Effector memory CD8-positive, alpha-beta T cell (primary cell): ENCODE data around the gene SH2D2A.
A peak's percentile ranks its signal among the peaks of the same experiment; 100 is the strongest.
"Not testable (repeated sequence)": the region's sequence is repeated elsewhere in the genome, so short reads cannot be mapped to it uniquely, and the experiment has no call there.

Experiments used
- ATAC-seq: fragments of 150-1000 bp; cut with Tn5 transposase; replicated peaks from 2 replicates; pipeline ENCODE4 v1.10.0; 2021; ENCODE audit warnings: mild to moderate bottlenecking, moderate library complexity
- DNase-seq, 3 experiments: peaks; one replicate each; pipeline ENCODE4 v3.0.0; 2021
- H3K27ac Mint-ChIP-seq, 2 donors: one replicate each; pipeline ENCODE4 v1.8.0; 2022; ENCODE audit warnings: mild to moderate bottlenecking in 2 of 2, mixed read lengths in 2 of 2, moderate library complexity in 2 of 2
- H3K27me3 Mint-ChIP-seq, 2 donors: one replicate each; pipeline ENCODE4 v1.8.0; 2022; ENCODE audit warnings: mixed read lengths in 2 of 2
- H3K36me3 Mint-ChIP-seq: one replicate; pipeline ENCODE4 v1.8.0; 2022; ENCODE audit warnings: mild to moderate bottlenecking, moderate library complexity, mixed read lengths; ENCODE audit not compliant: insufficient read depth
- H3K4me1 Mint-ChIP-seq, 2 donors: one replicate each; pipeline ENCODE4 v1.8.0; 2022; ENCODE audit warnings: low read depth in 2 of 2, mixed read lengths in 2 of 2
- H3K4me3 Mint-ChIP-seq, 2 donors: one replicate each; pipeline ENCODE4 v1.8.0; 2022; ENCODE audit warnings: mild to moderate bottlenecking in 2 of 2, mixed read lengths in 2 of 2, moderate library complexity in 2 of 2
- H3K9me3 Mint-ChIP-seq, 2 donors: one replicate each; pipeline ENCODE4 v1.8.0; 2022; ENCODE audit warnings: mixed read lengths in 2 of 2

Gene SH2D2A

DNA sequence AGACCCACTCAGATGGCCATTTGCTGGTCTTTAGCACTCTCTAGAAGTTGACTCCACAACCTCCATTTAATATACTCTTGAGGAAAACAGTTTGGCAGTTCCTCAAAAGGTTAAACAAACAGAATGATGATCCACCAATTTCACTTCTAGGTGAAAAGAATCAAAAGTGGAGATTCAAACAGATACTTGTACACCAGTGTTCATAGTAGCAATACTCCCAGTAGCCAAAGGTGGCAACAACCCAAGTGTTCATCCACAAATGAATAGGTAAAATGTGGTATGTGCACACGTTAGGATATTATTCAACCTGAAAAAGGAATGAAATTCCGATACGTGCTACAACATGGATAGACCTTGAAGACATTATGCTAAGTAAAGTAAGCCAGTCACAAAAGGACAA is 43.0 kb downstream of the SH2D2A start:
- H3K27ac Mint-ChIP-seq = no peak overlapping the region
- no peak for ATAC-seq
- H3K9me3 Mint-ChIP-seq = no peaks in the 10 kb centered on the region
- peaks cover 16% of the 10 kb centered on the region for H3K36me3 Mint-ChIP-seq
- DNase-seq = no peak
- no peak overlapping the region for H3K4me3 Mint-ChIP-seq
- H3K27me3 Mint-ChIP-seq = no peaks in the 10 kb centered on the region
- peaks cover 47 to 68% of the 10 kb centered on the region in 2 donors for H3K4me1 Mint-ChIP-seq

DNA sequence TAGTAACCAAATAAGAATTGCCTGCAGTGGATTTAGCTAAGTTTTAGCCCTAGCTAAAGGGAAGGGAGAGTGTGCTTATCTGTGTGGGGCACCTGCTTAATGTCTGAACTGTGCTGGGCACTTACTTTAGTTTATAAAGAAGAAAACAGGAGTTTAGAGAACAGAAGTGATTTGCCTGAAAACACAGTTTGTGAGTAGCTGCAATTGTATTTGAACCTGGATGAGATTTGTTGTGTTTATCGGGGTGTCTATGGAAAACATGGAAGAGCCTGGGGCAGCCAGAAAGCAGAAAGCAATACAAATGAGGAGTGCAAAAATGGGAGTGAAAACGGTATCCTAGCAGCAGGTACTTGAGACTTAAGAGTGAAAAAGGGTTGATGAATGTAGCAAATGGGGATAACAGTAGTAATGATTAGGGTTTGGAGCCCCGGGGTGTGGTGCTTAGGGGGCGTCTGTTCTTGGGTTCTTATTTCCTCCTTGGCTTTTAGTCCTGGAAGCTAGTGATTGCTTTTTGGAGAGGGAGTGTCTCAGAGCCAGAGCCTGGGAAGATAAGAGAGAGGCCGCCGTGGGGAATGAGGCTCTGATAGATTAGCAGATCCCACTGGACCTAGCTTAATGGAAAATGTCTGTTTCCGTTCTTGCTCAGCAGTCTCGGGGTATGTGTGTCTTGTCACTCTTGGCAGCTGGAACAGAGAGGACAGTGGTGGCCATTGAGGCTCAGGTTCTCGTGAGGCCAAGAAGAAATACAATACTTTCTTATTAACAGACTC is 43.7 kb downstream of the SH2D2A start:
- no peak overlapping the region for H3K4me3 Mint-ChIP-seq
- H3K4me1 Mint-ChIP-seq = peaks cover 50 to 69% of the 10 kb centered on the region in 2 donors
- H3K36me3 Mint-ChIP-seq = peaks cover 18% of the 10 kb centered on the region
- H3K9me3 Mint-ChIP-seq = no peaks in the 10 kb centered on the region
- no peak for DNase-seq
- ATAC-seq = no peak
- no peaks in the 10 kb centered on the region for H3K27me3 Mint-ChIP-seq
- H3K27ac Mint-ChIP-seq = peak overlapping the region; percentile 0 to 42

DNA sequence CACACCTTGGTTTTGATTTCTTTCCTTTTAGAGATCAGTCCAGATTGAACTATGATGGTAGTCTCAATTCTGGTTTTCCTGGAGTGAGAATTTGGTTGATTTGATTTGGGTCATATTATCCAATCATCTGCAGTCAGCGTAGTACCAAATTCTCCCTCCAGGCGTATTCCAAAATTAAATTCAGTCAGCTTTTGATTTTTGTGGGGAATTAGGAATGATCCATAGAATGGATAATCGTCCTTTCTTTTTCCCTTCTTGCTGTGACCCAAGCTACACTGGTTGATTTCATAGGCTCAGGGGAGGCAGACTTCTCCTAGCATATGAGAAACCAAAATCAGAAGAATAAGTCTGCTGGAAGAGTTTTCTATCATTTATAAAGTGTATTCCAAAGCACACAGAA is 44.4 kb downstream of the SH2D2A start:
- Mint-ChIP-seq H3K4me1 (peaks cover 45 to 62% of the 10 kb centered on the region in 2 donors), H3K9me3 (no peaks in the 10 kb centered on the region), H3K36me3 (peaks cover 18% of the 10 kb centered on the region), H3K4me3 (no peak overlapping the region), H3K27me3 (no peaks in the 10 kb centered on the region), H3K27ac (peak overlapping the region; percentile 0 to 42)
- no peak for DNase-seq
- ATAC-seq = no peak

DNA sequence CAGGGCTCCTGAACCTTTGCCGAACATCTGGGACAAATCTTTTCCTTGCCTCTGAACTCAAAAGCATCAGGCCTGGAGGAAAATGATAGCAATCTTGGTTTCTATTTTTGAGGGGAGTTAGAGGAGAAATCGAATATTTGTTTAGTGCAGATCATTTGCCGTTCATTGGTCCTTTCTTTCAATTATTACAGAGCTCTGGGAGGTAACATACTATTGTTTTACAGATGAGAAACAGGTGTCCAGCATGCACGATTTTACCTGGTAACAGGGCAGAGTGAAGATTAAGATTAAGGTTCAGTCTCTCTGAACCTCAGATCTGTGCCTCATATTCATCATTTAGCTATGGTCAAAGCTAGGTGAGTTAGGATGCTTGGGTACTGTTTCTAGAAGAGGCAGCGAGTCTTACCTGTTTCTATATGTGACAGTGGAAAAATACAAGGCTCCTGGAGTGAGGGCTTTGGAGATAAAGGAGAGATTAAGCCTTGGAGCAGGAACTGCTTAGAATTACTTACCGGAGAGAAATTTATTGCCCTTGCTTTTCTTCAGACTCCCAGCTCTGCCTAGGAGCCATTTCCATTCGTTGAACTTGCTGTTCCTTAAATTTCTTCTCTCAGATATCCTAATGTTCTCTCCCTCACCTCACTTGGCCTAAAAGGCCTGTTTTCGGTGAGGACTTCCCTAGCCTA is 47.9 kb downstream of the SH2D2A start:
- ATAC-seq (no peak), DNase-seq (no peak)
- H3K27ac Mint-ChIP-seq = no peak overlapping the region
- peaks cover 37 to 50% of the 10 kb centered on the region in 2 donors for H3K4me1 Mint-ChIP-seq
- no peaks in the 10 kb centered on the region for H3K9me3 Mint-ChIP-seq
- peaks cover 22% of the 10 kb centered on the region for H3K36me3 Mint-ChIP-seq
- no peaks in the 10 kb centered on the region for H3K27me3 Mint-ChIP-seq
- H3K4me3 Mint-ChIP-seq = no peak overlapping the region

DNA sequence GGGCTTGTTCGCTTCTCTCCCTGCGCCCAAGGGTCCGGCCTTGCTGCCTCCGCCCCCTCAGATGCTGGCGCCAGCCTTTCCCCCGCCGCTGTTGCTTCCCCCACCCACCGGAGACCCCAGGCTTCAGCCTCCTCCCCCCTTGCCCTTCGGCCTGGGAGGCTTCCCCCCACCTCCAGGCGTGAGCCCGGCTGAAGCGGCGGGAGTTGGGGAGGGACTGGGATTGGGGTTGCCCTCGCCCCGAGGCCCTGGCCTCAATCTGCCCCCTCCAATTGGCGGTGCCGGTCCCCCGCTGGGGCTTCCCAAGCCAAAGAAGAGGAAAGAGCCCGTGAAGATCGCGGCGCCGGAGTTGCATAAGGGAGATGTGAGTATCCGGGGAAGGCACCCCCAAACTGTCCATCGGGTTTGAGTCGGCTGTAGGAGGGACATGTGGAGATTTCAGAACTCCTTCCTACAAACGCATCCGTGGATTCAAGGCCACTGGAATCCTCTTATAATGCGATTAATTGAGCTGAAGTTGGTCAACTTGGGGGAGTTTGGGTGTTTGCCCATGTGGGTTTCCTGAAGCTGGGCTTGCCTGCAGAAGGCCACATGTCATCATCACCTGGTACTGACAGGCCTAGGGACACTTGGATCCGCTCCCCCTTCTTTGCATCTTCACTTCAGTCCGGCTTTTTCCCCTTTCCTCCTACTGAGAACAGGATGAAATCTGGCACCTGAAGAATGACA is 48.6 kb downstream of the SH2D2A start:
- peaks cover 30 to 43% of the 10 kb centered on the region in 2 donors for H3K4me1 Mint-ChIP-seq

DNA sequence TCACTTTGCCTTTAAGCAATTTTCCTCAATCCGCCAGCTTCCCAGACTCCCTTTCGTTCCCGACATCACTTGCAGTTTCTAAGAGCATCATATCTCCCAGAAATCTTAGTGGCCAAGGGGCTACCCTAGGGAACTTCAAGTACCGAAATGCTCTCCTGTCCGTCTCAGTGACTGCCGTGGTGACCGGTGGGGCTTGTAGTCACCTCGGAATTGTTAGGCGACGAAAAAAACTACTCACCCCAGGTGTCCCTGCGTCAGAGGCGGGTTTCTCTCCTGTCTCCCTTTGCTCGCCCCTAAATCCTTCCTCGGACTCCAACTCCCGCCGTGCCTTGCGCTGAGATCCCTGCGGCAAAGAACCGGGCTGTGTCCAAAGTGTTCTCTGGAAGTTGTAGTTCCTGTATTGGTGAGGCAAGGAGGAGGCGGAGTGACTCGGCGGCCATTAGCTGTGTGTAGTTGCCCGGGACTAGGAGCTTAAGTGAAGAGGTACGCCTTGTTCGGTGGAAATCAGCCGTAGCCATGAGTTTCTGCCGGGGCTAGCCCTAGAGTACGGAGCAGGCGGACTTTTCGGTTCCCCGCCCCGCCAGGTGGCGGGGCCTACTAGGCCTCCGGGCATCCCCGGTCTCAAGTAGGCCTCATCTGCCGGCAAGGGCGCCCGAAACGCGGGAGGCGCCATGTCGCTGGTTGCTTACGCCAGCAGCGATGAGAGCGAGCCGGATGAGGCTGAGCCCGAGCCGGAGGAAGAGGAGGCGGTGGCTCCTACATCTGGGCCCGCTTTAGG is 49.4 kb downstream of the SH2D2A start, which contains the start of gene PRCC:
Gene PRCC, plus strand, starts transcription at position 435 of the 778 bp plus-strand sequence. Its CDS starts 237 bp downstream, at position 672.
- ATAC-seq (peak; percentile 87), DNase-seq (peak; percentile 95 to 97 (median 96))
- Mint-ChIP-seq H3K27ac (no peak within 1 kb of the TSS), H3K27me3 (no peaks in the 10 kb centered on the region), H3K9me3 (no peaks in the 10 kb centered on the region), H3K36me3 (peaks cover 18% of the 10 kb centered on the region), H3K4me1 (peaks cover 24 to 36% of the 10 kb centered on the region in 2 donors), H3K4me3 (no peak within 1 kb of the TSS)

More for the DNA sequence above, 48.6 kb downstream of the SH2D2A start:
- H3K9me3 Mint-ChIP-seq = no peaks in the 10 kb centered on the region
- H3K27me3 Mint-ChIP-seq = no peaks in the 10 kb centered on the region
- H3K4me3 Mint-ChIP-seq = no peak overlapping the region
- no peak overlapping the region for H3K27ac Mint-ChIP-seq
- ATAC-seq (peak; percentile 7), DNase-seq (peak; percentile 35 to 37 (median 36))
- H3K36me3 Mint-ChIP-seq = peaks cover 20% of the 10 kb centered on the region

DNA sequence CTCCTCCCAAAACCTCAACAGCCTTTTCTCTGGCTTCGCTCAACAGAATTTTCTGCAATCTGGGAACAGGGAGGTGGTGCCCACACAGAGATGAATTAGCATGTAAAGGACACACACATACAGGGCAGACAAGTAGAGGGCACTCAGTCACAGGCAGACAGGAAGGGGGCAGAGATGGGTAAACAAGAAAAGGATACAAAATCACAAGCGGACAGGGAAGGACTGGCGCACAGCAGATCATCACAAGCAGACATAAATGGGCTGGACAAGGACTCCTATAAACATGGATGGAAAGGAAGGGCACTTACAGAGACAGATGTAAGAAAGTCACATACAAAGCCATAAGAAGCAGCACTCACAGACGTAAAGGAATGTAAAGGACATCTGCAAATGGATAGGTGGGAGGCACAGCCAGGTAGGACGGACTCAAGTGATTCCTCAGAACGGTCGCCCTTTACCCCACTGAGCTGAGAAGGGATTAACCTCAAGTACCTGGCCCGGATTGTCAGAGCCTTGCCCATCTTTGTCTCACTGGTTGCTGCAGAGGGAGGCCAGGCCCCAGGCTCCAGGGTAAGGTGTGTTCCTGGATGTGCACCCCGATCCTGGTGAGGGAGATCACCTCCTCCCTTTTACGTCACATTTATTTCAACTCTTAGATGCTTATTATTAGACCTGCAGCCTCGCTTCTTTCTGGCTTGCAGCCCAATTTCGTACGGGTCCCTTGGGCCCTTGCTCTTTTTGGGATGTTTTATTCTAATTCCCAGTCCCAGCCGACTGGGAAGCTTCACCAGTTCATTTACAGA is 50.1 kb downstream of the SH2D2A start:
- no peak for ATAC-seq
- Mint-ChIP-seq H3K27ac (no peak overlapping the region), H3K9me3 (no peaks in the 10 kb centered on the region)

DNA sequence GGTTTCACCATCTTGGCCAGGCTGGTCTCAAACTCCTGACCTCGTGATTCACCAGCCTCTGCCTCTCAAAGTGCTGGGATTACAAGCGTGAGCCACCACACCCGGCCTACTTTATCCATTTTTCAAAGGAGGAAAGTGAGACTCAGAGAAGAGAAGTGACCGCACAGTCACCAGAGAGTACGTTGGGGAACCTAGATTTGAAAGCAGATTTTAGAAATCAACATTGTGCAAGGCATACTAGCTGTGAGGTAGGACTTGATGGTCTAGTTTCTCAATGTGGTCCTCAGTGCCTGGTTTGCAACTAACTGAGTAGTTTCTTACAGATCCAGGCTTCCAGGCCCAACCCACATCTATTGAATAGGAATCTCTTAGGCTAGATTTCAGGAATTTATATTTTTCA is 51.0 kb downstream of the SH2D2A start:
- H3K27me3 Mint-ChIP-seq = no peaks in the 10 kb centered on the region
- no peak overlapping the region for H3K4me3 Mint-ChIP-seq
- no peak for DNase-seq
- no peak overlapping the region for H3K27ac Mint-ChIP-seq
- ATAC-seq = no peak
- peaks cover 17 to 27% of the 10 kb centered on the region in 2 donors for H3K4me1 Mint-ChIP-seq
- H3K36me3 Mint-ChIP-seq = peaks cover 13% of the 10 kb centered on the region
- no peaks in the 10 kb centered on the region for H3K9me3 Mint-ChIP-seq

More for the DNA sequence above, 50.1 kb downstream of the SH2D2A start:
- no peak for DNase-seq
- peaks cover 24 to 36% of the 10 kb centered on the region in 2 donors for H3K4me1 Mint-ChIP-seq
- H3K36me3 Mint-ChIP-seq = peaks cover 14% of the 10 kb centered on the region
- H3K27me3 Mint-ChIP-seq = no peaks in the 10 kb centered on the region
- no peak overlapping the region for H3K4me3 Mint-ChIP-seq

DNA sequence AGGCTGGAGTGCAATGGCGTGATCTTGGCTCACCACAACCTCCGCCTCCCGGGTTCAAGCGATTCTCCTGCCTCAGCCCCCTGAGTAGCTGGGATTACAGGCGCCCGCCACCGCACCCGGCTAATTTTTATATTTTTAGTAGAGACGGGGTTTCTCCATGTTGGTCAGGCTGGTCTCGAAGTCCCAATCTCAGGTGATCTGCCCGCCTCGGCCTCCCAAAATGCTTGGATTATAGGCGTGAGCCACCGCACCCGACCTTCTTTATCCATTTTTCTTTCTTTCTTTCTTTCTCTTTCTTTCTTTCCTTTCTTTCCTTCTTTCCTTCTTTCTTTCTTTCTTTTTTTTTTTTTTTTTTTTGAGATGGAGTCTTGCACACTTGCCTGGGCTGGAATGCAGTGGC is 51.5 kb downstream of the SH2D2A start:
- not testable (repeated sequence) for DNase-seq, H3K4me3 Mint-ChIP-seq, H3K36me3 Mint-ChIP-seq, H3K27me3 Mint-ChIP-seq, ATAC-seq, H3K27ac Mint-ChIP-seq, H3K9me3 Mint-ChIP-seq
- peaks cover 16 to 23% of the 10 kb centered on the region in 2 donors for H3K4me1 Mint-ChIP-seq

DNA sequence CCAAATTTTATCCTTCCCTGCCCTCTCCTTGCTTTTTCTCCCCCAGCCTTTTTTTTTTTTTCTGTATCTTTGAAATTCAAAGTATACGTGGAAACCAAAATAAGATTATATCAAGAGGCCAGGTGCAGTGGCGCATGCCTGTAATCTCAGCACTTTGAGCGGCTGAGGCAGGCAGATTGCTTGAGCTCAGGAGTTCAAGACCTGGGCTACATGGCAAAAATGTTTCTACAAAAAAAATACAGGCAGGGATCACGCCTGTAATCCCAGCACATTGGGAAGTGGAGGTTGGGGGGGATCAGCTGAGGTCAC is 55.9 kb downstream of the SH2D2A start:
- ATAC-seq (no peak), DNase-seq (no peak)
- no peaks in the 10 kb centered on the region for H3K27me3 Mint-ChIP-seq
- peaks cover 5% of the 10 kb centered on the region for H3K36me3 Mint-ChIP-seq
- H3K4me3 Mint-ChIP-seq = no peak overlapping the region
- H3K9me3 Mint-ChIP-seq = no peaks in the 10 kb centered on the region
- H3K27ac Mint-ChIP-seq = no peak overlapping the region
- no peaks in the 10 kb centered on the region for H3K4me1 Mint-ChIP-seq

DNA sequence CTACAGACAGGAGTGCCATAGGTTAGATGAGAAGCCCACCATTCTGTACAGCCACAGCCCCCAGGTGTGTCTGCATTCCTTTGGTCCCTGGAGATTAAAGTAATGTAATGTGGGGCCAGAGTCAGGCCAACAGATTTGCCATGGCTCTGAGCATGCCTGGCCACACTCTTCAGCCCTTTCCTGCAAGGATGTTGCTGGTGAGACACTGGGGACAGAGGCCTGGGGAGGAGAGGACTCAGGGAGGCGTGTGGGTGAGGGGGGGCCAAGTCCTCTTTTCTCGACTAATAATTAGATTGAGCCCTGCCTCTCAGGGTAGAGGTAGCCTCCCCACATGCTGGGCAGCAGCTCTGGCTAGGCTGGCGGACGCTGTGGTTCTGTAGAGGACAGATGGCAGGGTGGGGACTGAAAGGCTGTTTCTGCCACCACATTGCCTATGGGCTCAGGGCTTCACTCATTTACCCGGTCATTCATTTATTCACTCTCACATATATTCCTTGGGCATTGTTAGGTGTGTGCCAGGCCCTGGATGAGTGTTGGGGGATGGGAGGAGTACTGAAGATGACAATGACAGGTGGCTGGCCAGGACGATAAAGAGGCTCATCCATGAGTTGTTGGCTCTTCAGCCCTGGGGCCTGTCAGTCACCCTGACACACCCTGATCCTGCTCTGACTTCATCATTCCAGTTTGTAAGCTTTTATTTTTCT is 56.4 kb downstream of the SH2D2A start:
- ATAC-seq (no peak), DNase-seq (no peak)
- Mint-ChIP-seq H3K27me3 (no peaks in the 10 kb centered on the region), H3K27ac (no peak overlapping the region), H3K36me3 (no peaks in the 10 kb centered on the region), H3K4me3 (no peak overlapping the region), H3K4me1 (no peaks in the 10 kb centered on the region), H3K9me3 (no peaks in the 10 kb centered on the region)

DNA sequence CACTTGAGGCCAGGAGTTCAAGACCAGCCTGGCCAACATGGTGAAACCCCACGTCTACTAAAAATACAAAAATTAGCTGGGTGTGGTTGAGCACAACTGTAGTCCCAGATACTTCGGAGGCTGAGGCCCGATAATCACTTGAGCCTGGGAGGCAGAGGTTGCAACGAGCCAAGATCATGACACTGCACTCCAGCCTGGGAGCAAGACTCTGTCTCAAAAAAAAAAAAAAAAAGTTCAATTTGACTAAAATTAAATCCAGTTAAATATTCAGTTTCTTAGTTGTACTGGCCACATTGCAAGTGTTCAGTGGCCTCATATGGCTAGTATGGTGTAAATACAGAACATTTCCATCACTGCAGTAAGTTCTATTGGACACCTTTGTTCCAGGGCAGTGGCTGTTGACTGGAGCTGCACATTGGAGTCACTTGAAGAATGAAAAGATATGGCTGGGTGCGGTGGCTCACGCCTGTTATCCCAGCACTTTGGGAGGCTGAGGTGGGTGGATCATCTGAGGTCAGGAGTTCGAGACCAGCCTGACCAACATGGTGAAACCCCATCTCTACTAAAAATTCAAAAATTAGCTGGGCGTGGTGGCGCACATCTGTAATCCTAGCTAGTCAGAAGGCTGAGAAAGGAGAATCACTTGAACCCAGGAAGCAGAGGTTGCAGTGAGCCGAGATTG is 58.9 kb downstream of the SH2D2A start:
- ATAC-seq, H3K27me3 Mint-ChIP-seq, H3K36me3 Mint-ChIP-seq, H3K4me1 Mint-ChIP-seq, H3K27ac Mint-ChIP-seq, DNase-seq, H3K9me3 Mint-ChIP-seq, H3K4me3 Mint-ChIP-seq: not testable (repeated sequence)
